GM12874 (cell line): ENCODE results near the gene PDE5A.

Experiments
- CTCF ChIP-seq: IDR thresholded peaks from 2 replicates; pipeline ENCODE4 v1.5.1; 2011; ENCODE audit warnings: low read depth, mild to moderate bottlenecking, control low read depth, low read length, moderate library complexity; ENCODE audit not compliant: insufficient read depth

The PDE5A gene

DNA sequence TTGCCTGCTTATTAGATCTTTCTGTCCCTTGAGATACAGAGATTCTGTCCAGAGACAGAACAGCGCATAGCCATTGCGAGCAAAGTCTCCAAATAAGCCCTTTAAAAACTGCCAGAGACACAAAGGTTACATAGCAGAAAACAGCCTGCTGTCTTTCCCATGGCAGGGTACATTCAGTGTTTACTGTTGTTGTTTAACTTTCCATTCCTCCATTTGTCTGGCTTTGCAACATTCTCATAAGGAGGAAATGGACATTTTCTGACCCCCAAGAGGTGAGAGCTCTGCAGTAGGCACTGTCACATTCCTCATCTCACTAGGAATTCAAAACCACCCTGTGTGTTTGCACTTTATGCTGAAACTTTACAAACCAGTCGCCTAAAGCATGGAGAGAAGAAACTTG, 48.3 kb downstream of the PDE5A start:
- no peak for TF ChIP-seq CTCF

- no peak for TF ChIP-seq CTCF
These were observed 48.8 kb downstream of the PDE5A start for GRCh38 chr4:119579823-119580222.

GRCh38 chr4:119570401-119570800, 58.2 kb downstream of the PDE5A start:
- TF ChIP-seq CTCF, result no peak

- TF ChIP-seq CTCF, result no peak
These were observed 64.5 kb downstream of the PDE5A start for GRCh38 chr4:119564106-119564505.

- TF ChIP-seq CTCF, result peak; percentile 24; the same call in 1 of the 2 replicates
These were observed 69.5 kb downstream of the PDE5A start for GRCh38 chr4:119559044-119559647.

DNA sequence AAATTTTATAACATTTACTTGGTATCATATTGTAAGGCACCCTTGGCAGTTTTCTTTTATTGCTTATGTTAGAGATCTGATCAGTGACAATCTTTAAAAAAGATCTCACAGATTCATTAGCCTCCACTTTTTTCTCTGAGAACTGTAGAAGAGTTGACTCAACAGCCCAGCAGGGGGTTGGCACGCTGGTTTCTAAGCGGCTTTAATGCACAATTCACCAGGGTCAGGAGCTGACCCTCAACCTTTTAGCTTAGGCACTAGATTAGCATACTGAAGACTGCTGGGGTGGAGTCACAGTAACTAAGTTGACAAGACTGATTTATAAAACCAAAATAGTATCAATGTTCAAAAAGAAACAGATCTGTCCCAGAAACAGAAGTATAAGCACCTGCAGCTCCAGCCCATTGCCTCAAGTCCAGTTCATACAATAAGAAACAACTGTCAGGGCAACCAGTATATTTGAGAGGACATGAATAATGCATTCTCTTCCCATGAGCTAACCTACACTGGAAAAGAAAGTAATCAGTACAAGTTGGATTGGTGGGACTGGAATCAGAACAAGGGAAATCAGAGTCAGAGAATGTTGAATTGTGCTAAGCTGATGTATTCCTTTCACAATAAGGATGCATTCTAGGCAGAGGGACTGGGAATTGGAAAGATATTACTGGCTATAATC, 77.6 kb downstream of the PDE5A start:
- no peak for TF ChIP-seq CTCF

DNA sequence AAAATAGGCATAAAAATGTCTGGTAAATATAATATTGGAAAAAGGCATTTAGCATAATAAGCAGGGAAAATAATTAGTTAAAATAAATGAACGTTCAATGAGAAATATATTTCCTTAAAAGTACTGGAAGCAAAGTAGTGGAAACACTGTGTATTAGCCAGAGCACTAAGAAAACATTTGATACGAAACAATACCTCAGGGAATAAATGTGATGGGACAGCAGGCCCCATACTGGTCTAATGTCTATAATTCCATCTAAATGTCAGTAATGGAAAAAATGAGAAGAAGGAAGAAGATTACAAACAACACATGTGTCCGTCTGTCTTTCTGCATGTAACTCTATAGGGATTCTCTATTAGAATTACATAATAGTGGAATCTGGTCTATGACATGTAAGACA, 79.0 kb downstream of the PDE5A start:
- TF ChIP-seq CTCF, result no peak
